IPS DF 4.7 (cell line): Measurements from ENCODE around the gene FKBP11.
"Not testable (repeated sequence)": the region's sequence is repeated elsewhere in the genome, so short reads cannot be mapped to it uniquely, and the experiment has no call there.

Source experiments
- DNase-seq: peaks from one replicate; pipeline ENCODE4 v3.0.0-alpha.2; 2013; ENCODE audit warnings: low spot score; ENCODE audit errors: extremely low read depth

The FKBP11 gene

DNA sequence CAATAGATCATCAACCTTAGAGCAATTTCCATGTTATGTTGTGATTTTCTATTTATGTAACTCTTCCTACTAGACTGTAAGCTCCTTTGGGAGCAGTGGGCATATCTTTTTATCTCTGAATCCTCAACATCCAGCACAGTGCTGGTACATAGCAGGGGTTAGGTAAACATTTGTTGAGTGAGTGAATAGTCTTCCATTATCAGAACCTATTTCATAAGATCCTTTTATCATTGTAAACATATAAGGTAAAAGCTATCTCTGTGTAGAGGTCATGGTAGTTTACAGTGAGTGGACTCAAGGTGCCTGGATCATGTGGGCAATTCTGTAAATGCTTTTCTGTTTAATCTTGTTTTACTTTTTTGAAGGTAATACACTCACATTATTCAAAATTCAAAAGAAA, 15.1 kb downstream of the FKBP11 start:
- DNase-seq, result no peak

DNA sequence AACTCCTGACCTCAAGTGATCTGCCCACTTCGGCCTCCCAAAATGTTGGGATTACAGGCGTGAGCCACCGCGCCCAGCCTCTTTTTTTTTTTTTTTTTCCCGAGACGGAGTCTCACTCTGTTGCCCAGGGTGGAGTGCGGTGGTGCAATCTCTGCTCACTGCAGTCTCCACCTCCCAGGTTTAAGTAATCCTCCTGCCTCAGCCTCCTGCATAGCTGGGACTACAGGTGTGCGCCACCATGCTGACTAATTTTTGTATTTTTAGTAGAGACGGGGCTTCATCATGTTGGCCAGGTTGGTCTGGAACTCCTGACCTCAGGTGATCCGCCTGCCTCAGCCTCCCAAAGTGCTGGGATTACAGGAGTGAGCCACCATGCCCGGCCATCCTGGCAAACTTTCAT, 15.6 kb downstream of the FKBP11 start:
- DNase-seq, result not testable (repeated sequence)

GRCh38 chr12:48907245-48907644, 18.0 kb downstream of the FKBP11 start:
- no peak for DNase-seq

DNA sequence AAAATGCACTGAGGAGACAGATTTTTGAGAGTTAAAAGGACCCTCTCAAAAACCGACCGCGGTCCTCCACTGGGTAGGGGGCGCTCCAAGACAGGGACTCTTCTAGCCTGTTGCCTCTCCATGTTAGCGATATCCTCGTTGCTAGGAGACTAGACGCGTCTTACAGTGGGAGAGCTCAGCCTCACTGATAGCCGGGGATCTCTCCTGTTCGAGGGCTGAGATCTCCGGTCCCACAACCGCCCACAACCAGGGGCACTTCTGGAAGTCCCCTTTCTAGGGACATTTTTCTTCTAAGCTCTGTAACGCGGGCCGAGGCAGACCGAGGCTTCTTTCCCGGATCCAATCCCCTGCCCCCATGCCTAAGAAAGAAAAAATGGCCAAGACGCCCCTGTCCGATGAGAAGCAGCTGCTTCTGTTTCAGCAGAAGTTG, 21.3 kb downstream of the FKBP11 start:
- DNase-seq, result no peak

DNA sequence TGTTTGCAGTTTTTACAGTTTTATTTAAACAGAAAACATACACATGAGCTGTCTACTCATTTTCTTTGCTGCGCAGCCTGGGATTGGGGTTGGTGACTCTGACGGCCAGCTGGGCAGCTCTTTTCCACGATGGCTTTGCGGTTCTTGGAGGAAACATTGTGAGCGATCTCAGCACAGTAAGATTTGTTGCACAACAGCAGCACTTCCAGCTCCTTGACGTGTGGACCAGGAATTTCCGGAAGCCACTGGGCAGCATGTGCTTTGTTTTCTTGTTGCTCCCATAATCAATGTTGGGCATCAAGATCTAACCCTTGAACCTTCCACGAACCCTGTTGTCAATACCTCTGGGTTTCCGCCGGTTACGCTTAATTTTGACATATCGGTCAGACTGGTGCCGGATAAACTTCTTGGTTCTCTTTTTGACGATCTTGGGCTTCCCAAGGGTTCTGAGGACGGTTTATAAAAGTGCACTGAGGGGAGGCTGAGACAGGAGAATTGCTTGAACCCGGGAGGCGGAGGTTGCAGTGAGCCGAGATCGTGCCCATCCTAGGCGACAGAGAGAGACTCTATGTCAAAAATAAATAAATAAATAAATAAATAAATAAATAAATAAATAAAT, 21.8 kb downstream of the FKBP11 start:
- DNase-seq, result no peak

DNA sequence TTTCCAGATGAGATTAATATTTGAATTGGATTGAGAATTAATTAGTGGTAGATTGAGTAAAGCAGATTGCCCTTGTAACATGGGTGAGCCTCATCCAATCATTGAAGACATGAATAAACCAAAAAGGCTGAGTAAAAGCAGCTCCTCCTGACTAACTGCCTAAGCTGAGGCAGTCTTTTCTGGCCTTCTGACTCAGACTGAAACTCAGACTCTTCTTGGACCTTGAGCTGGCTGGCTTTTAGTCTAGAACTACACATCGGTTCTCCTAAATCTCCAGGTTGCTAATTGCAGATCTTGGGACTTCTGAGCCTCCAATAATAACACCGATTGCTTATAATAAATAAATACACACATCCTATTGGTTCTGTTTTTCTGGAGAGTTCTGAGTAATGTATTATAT, 24.0 kb downstream of the FKBP11 start:
- no peak for DNase-seq

DNA sequence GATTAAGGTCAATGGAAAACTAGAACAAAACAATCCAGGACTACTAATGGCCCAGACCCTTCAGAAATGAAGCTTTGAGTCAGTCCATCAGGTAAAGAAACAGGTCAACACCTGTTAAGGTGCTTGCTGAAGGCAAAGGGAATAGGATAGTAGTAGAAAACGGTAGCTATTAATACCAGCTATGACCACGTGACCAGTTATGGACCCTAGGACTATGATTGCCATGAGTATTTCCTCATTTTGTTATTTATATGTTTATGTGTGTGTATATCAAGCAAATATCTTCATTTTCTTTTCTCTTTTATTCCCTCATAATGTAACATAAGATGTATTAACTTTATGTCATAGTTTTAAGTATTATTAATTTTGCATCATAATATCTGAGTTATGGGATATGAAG, 25.6 kb downstream of the FKBP11 start:
- DNase-seq, result no peak

DNA sequence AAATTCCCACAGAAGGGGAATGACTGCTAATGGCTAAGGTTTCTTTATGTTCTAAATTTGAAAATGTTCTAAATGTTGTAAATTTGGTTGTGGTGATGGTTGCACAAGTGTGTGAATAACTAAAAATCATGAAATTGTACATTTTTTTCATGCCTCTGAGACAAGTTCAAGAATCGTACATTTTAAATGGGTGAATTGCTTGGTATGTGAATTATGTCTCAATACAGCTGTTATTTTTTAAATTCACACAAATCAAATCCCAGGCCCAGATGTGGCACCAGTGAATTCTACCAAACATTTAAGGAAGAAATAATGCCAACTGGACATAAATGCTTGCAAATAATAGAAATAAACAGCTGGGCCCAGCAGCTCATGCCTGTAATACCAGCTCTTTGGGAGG, 31.0 kb downstream of the FKBP11 start:
- no peak for DNase-seq

- no peak for DNase-seq
Observed at GRCh38 chr12:48890657-48891418, 34.5 kb downstream of the FKBP11 start.

DNA sequence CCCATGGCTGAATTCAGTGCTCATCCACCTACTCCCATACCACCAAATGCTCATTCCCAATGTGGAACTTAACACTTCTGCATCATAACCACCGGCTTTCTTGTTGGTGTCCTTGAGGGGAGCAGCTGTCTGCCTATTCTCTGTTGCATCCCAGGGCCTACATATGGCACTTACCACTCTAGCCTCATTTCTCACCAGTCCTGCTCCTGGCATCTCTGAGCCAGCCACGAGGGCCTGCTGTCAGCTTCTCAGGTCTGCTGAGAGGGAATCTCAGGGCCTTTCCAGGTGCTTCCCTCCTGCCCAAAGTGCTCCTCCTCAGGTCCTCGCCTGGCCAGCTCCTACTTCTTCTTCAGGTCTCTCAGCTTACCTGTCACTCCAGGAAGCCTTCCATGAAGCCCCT, 35.6 kb downstream of the FKBP11 start:
- DNase-seq, result no peak

DNA sequence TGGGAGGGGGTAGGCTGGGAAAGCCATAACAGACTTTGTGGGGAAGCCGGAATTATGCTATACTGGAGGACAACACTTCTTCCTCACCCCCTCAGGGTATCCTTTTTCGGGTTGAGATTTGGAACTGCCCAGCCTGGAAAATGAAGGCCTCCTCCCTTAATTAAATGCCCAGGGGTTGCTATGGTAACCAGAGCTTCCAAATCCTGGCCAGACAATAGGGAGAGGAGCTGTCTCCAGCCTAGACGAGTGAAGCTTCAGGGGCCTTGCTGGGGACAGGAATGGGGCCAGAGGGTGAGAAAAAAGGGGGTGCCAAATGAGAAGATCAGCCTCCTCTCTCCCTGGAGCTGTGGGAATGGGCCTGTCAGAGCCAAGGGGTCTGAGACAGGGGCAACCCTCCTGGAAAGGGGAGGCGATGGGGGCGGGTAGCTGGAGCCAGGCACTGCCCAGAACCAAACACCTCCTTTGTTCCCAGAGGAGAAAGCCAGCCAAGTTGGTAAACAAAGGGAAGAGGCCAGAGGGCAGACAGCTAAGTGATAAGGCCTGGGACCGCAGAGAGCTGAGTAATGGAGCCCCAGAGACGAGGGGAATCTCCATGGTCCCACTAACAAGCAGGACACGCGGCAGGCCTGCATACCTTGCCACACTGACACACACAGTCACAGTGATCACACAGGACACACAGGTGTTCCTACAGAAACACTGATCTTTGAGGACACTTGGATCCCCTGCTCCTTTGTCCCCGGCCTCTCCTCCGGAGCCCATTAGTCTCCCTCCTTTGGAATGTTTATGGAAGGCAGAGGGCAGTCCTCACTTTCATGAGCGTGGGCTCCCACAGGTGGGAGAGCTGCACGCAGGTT, 41.8 kb downstream of the FKBP11 start:
- no peak for DNase-seq

- DNase-seq, result no peak
Observed at GRCh38 chr12:48882972-48883304, 42.4 kb downstream of the FKBP11 start.

- no peak for DNase-seq
Observed at GRCh38 chr12:48882315-48882687, 43.0 kb downstream of the FKBP11 start.

DNA sequence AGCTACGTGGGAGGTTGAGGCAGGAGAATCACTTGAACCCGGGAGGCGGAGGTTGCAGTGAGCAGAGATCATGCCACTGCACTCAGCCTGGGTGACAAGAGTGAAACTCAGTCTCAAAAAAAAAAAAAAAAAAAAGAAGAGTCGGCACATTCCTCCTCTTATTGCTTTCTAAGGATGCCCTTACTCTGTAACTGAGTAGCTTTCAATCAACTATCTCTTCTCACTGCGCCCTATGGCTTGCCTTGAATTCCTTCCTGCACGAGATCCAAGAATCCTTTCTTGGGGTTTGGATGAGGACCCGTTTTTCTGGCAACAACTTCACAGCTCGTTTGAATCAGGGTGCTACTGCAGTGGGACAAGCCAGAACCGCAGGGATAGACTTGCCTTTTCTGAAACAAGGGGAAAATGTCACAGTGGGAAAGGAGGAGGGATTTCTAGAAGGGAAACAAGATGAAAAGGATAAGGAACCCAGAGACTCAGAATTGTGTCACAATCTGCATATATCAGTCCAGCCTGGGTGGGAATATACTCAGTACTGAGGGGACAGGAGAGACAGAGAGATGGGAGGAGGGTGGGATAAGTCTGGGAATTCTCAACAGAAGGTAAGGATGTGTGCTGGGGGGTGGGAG, 43.5 kb downstream of the FKBP11 start:
- no peak for DNase-seq

DNA sequence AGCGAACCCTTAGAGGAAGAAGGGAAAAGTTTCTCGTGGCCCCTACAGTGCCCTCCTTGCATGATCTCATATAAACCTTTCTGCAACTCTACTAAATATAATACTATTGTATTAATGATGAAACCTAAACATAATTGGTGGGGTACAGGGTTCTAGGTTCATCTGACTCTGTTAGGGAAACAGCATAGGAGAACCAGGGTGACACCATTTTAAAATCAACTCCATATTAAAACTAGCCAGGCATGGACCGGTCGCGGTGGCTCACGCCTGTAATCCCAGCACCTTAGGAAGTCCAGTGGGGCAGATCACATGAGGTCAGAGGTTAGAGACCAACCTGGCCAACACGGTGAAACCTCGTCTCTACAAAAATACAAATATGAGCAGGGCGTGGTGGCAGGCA, 44.6 kb downstream of the FKBP11 start:
- DNase-seq, result no peak

DNA sequence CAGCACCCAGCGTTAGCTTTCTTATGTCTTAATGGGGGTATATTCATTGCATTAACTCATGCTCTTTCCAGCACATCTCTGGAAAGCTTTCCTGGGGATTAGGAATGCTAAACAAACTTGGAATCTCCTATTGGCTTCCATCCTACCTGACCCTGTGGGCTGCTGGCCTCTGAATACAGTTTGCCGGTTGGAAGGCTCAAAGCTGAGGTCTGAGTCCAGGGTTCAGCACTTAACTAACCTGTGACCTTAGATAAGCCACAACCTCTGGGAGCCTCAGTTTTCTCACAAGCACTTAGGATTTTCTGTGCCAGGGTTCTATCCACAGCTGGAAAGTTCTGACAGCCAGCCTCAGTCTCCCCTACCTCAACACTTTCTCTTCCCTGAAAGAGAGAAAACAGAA, 46.7 kb downstream of the FKBP11 start:
- no peak for DNase-seq

- no peak for DNase-seq
Observed at GRCh38 chr12:48875944-48876515, 49.3 kb downstream of the FKBP11 start.

DNA sequence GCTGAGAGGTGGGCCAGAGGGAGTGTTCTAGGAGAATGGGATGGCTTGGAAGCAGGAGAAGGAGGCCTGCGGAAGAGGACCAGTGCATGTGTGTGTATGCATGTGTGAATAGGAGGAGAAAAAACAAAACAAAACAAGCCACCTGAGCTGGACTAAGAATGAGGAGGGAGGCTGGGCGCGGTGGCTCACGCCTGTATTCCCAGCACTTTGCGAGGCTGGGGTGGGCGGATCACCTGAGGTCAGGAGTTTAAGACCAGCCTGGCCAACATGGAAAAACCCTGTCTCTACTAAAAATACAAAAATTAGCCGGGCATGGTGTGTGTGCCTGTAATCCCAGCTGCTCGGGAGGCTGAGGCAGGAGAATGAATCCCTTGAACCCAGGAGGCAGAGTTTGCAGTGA, 51.8 kb downstream of the FKBP11 start:
- not testable (repeated sequence) for DNase-seq

DNA sequence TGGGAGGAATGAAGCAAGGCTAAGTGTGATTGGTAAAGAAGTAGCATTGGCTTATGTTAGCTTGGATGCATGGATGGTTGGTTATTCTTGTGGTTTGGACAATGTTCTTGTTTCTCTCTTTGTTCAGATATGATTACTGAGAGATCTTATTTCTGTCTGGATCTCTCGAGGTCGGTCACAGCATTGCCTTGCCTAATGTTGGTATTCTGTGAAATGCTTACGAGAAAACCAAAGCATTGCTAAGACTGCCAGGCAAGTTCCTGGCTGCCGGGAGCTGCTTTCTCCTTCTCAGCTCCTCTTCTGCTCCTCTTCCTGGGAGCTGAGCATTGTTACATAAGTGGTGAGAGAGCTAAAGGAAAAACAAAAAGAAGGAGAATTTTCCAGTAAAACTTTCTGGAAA, 52.2 kb downstream of the FKBP11 start:
- no peak for DNase-seq
